Stomach smooth muscle (tissue), 2 donors: ENCODE data around the gene DMXL2.
"Not testable (repeated sequence)": the region's sequence is repeated elsewhere in the genome, so short reads cannot be mapped to it uniquely, and the experiment has no call there.

Experiments used
- H3K27ac ChIP-seq: one replicate; pipeline ENCODE4 v1.7.0; 2013; ENCODE audit warnings: mild to moderate bottlenecking, low read length, inconsistent platforms
- H3K27me3 ChIP-seq, 2 donors: one replicate each; pipeline ENCODE4 v1.7.0; 2013; ENCODE audit warnings: low read length in 2 of 2; ENCODE audit not compliant: insufficient read depth in 2 of 2, control insufficient read depth in 1 of 2
- H3K36me3 ChIP-seq, 2 donors: one replicate each; pipeline ENCODE4 v1.7.0; 2013; ENCODE audit warnings: low read length in 2 of 2; ENCODE audit not compliant: control insufficient read depth in 2 of 2, insufficient read depth in 2 of 2
- H3K4me1 ChIP-seq: one replicate; pipeline ENCODE4 v1.7.0; 2013; ENCODE audit warnings: low read length; ENCODE audit not compliant: control insufficient read depth, insufficient read depth
- H3K4me3 ChIP-seq, 2 donors: one replicate each; pipeline ENCODE4 v1.7.0; 2013; ENCODE audit warnings: low read length in 2 of 2
- H3K9ac ChIP-seq, 2 donors: one replicate each; pipeline ENCODE4 v1.7.0; 2013; ENCODE audit warnings: low read length in 2 of 2, mild to moderate bottlenecking in 1 of 2
- H3K9me3 ChIP-seq, 2 donors: one replicate each; pipeline ENCODE4 v1.7.0; 2013; ENCODE audit warnings: low read length in 2 of 2; ENCODE audit not compliant: control insufficient read depth in 2 of 2
- donor health status: healthy.
- donor health status: Pancreatic carcinoma.

The DMXL2 gene

GRCh38 chr15:51446029-51446744 is 176.4 kb downstream of the DMXL2 start:
- not testable (repeated sequence) for H3K4me3 ChIP-seq
- peaks cover 13 to 18% of the 10 kb centered on the region in 2 donors for H3K36me3 ChIP-seq

GRCh38 chr15:51444807-51445206 is 177.8 kb downstream of the DMXL2 start:
- Histone ChIP-seq H3K9me3 (no peaks in the 10 kb centered on the region), H3K27me3 (no peaks in the 10 kb centered on the region), H3K4me1 (no peaks in the 10 kb centered on the region)

More at GRCh38 chr15:51446029-51446744, 176.4 kb downstream of the DMXL2 start:
- H3K4me1 ChIP-seq, H3K9me3 ChIP-seq, H3K27ac ChIP-seq, H3K9ac ChIP-seq, H3K27me3 ChIP-seq: not testable (repeated sequence)

GRCh38 chr15:51444112-51444511 is 178.5 kb downstream of the DMXL2 start:
- Histone ChIP-seq H3K9me3 (no peaks in the 10 kb centered on the region), H3K4me3 (no peak overlapping the region), H3K27ac (no peak overlapping the region), H3K9ac (no peak overlapping the region), H3K27me3 (no peaks in the 10 kb centered on the region), H3K36me3 (peaks cover 0 to 9% of the 10 kb centered on the region in 2 donors), H3K4me1 (no peaks in the 10 kb centered on the region)

More at GRCh38 chr15:51444807-51445206, 177.8 kb downstream of the DMXL2 start:
- H3K9ac ChIP-seq: no peak overlapping the region
- H3K4me3 ChIP-seq: no peak overlapping the region
- H3K27ac ChIP-seq: no peak overlapping the region
- peaks cover 4 to 15% of the 10 kb centered on the region in 2 donors for H3K36me3 ChIP-seq

GRCh38 chr15:51443282-51443914 is 179.2 kb downstream of the DMXL2 start:
- no peaks in the 10 kb centered on the region for H3K4me1 ChIP-seq
- H3K36me3 ChIP-seq: peaks cover 0 to 5% of the 10 kb centered on the region in 2 donors
- no peak overlapping the region for H3K4me3 ChIP-seq
- no peaks in the 10 kb centered on the region for H3K27me3 ChIP-seq
- H3K9ac ChIP-seq: no peak overlapping the region
- no peak overlapping the region for H3K27ac ChIP-seq
- H3K9me3 ChIP-seq: no peaks in the 10 kb centered on the region

- Histone ChIP-seq H3K9me3 (no peaks in the 10 kb centered on the region), H3K36me3 (no peaks in the 10 kb centered on the region), H3K4me1 (no peaks in the 10 kb centered on the region), H3K27me3 (no peaks in the 10 kb centered on the region), H3K27ac (no peak overlapping the region), H3K9ac (no peak overlapping the region), H3K4me3 (no peak overlapping the region)
Measured at GRCh38 chr15:51438526-51438925, 184.0 kb downstream of the DMXL2 start.

GRCh38 chr15:51425517-51426040 is 197.0 kb downstream of the DMXL2 start:
- no peaks in the 10 kb centered on the region for H3K9me3 ChIP-seq
- no peaks in the 10 kb centered on the region for H3K4me1 ChIP-seq
- H3K36me3 ChIP-seq: no peaks in the 10 kb centered on the region
- H3K4me3 ChIP-seq: no peak overlapping the region
- no peak overlapping the region for H3K27ac ChIP-seq
- no peaks in the 10 kb centered on the region for H3K27me3 ChIP-seq
- H3K9ac ChIP-seq: no peak overlapping the region

- H3K27ac ChIP-seq: no peak overlapping the region
- H3K27me3 ChIP-seq: no peaks in the 10 kb centered on the region
- H3K4me3 ChIP-seq: no peak overlapping the region
- H3K36me3 ChIP-seq: no peaks in the 10 kb centered on the region
- no peaks in the 10 kb centered on the region for H3K4me1 ChIP-seq
- H3K9me3 ChIP-seq: no peaks in the 10 kb centered on the region
- H3K9ac ChIP-seq: no peak overlapping the region
Measured at GRCh38 chr15:51424780-51425179, 197.8 kb downstream of the DMXL2 start.

GRCh38 chr15:51423040-51423439 is 199.5 kb downstream of the DMXL2 start:
- H3K36me3 ChIP-seq, H3K4me3 ChIP-seq, H3K9ac ChIP-seq, H3K9me3 ChIP-seq, H3K27me3 ChIP-seq, H3K27ac ChIP-seq, H3K4me1 ChIP-seq: not testable (repeated sequence)

GRCh38 chr15:51416129-51416528 is 206.4 kb downstream of the DMXL2 start:
- Histone ChIP-seq H3K9me3 (no peaks in the 10 kb centered on the region), H3K4me1 (no peaks in the 10 kb centered on the region), H3K27ac (no peak overlapping the region), H3K4me3 (no peak overlapping the region), H3K9ac (no peak overlapping the region), H3K36me3 (no peaks in the 10 kb centered on the region), H3K27me3 (no peaks in the 10 kb centered on the region)

- Histone ChIP-seq H3K27me3 (no peaks in the 10 kb centered on the region), H3K4me1 (no peaks in the 10 kb centered on the region), H3K36me3 (no peaks in the 10 kb centered on the region), H3K9me3 (no peaks in the 10 kb centered on the region), H3K4me3 (no peak overlapping the region), H3K9ac (no peak overlapping the region), H3K27ac (no peak overlapping the region)
Measured at GRCh38 chr15:51414256-51414860, 208.2 kb downstream of the DMXL2 start.
